GM20000 (cell line): ENCODE data around the gene KITLG.

Experiments
- DNase-seq: peaks from one replicate; pipeline ENCODE4 v3.0.0; 2012; ENCODE audit warnings: low spot score
- TF ChIP-seq, protein P1 (sequence below): IDR thresholded peaks from 2 replicates; pipeline ENCODE4 v1.5.1; 2012; ENCODE audit warnings: mild to moderate bottlenecking, control low read depth; ENCODE audit errors: extremely low read depth, missing control alignments

KITLG gene

DNA sequence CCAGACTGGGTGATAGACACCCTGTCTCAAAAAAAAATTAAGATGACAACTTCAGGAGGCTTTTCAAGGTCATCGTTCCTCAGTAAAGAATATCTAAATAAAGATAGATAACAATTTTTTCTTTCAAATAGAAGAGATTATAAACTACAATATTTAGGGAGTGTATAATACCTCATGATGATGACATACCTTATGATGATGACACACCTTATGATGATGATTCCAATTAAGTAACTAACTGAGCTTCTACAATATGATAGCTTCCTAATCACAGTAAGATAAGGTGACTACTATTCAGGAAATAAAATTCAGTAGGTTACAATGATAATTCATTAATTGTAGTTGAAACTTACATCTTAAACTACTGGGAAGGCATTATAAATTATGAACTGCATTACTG is 40.4 kb downstream of the KITLG start:
- no peak for DNase-seq
- TF ChIP-seq, protein P1, sequence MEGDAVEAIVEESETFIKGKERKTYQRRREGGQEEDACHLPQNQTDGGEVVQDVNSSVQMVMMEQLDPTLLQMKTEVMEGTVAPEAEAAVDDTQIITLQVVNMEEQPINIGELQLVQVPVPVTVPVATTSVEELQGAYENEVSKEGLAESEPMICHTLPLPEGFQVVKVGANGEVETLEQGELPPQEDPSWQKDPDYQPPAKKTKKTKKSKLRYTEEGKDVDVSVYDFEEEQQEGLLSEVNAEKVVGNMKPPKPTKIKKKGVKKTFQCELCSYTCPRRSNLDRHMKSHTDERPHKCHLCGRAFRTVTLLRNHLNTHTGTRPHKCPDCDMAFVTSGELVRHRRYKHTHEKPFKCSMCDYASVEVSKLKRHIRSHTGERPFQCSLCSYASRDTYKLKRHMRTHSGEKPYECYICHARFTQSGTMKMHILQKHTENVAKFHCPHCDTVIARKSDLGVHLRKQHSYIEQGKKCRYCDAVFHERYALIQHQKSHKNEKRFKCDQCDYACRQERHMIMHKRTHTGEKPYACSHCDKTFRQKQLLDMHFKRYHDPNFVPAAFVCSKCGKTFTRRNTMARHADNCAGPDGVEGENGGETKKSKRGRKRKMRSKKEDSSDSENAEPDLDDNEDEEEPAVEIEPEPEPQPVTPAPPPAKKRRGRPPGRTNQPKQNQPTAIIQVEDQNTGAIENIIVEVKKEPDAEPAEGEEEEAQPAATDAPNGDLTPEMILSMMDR: no peak

DNA sequence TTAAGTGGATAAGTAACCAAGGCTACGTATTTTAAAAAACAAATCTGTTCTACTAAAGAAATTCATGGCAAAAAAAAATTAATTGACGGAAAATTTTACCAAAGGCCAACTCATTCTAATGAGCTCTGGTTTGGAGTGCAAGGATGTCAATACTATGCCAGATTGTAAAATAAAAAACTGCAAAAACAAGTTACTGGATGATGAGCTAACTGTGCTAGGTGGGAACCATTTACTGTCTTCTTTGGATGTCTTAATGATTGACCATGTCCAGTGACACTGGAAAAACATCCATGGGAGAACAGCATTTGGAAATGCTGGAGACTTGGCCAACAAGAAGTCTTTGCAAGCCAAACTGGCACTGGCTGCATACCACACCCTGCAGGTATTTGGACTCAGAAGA is 41.6 kb downstream of the KITLG start:
- DNase-seq: no peak
- TF ChIP-seq, protein P1: no peak

DNA sequence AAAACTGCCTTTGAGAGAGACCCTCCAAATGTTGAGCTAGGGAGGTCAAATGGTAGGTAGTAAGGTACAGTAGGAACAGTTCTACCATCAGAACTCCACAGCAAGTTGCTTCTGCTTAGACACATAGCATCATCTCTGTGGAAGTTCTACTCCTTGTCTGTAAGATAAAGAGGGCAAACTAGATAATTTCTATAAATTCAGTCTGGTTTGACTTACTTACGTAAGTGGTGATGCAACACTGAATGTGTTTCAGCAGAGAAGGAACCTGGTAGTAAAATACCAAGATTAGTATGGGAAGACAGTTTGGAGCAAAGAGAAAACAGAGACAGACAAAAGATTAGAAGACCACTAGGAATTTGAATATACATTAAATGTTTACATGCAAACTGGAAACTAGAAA is 42.0 kb downstream of the KITLG start:
- TF ChIP-seq, protein P1: no peak
- DNase-seq: no peak

DNA sequence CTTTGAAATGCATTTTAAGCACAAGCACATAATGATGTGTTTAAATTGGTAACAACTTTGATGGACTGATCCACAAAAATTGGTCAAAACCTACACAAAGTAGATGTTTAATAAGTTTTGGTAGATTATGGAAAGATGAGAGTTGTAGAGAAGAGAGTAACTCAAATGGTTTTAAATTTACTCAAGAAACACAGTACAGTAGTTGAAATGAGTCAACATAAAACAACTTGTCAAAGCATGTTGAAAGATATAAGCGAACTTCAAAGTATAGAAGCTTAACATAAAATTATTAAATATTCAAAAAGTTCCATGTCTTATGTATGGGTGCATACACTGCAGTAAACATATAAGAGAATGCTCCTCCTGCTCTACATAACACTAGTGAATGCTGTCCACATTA is 49.4 kb downstream of the KITLG start:
- DNase-seq: no peak
- TF ChIP-seq, protein P1: no peak

DNA sequence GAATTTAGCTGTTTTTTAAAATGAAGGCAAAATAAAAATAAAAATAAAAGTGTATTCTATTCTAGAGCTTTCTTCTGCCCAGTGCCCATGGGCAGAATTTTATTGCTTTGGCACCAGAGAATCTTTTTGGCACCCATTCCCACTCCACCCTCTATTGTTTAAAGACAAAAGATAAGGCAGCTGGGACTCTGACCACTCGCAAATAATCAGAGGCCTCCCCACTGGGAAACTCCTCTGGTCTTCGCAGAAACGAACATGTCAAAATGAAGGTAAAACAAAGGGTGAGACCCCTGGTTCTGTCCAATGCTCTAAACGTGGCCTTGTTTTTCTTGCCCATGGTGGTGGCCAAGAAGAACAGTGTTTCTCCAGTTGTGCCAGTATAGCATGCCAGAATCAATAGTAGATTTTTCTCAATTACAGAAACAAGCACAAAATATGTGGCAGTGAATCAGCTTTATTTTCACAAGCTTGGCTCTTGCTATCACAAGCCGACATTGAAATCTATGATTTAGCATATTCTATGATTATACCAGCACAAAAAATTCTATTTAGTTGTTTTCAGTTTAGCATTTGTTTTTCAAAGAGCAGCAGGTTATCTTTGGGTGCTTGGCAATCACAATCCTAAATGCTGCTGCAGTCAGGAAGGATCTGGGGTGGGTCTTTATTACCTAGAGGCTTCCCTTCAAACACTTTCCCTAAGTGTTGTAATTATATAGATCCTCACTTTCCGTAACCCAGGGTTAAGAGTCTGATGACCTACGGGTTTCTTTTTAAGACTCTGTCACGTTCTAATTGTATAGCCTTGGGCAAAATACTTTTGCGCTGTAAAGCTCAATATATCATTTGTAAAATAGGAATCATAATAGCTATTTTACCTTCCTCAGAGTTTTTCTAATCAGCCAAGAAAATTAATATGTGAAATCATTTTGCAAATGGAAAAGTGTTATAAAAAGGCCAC is 50.5 kb downstream of the KITLG start:
- no peak for DNase-seq
- TF ChIP-seq, protein P1: no peak

DNA sequence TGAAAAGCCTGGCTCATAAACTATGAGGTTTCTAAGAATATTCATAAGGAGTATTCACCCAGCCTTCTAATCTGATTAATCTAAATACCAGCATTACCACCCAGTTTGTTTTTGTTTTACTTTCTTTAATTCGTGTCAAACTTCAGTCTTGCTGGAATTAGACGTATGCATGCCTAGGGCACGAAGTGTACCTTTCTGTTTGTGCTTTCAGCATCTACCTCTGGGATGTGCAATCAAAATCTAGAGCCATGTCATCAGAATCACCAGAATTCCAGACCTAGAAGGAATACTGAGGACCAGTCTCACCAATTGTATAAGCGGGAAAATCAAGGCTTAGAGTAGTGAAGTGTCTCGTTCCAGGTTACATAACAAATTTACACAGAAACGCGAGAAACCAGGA is 57.3 kb downstream of the KITLG start:
- TF ChIP-seq, protein P1: no peak
- no peak for DNase-seq

DNA sequence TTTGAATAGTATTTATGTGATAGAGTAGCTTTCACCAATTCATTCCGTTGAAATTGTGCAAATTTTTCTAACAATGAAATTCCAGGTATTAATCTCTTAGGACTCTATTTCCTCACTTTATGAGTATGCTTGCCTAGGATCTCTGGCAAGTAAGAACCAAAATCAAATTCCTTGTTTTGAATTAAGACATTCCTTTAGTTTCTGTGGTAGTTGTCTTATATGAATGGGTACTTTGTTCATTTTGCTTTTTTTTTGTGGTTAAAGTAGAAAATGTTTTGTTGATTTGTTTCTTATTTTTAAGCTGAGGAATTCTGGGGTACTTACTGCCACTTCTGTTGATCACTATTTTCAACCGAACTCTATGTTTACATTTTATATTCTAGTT is 59.8 kb downstream of the KITLG start:
- no peak for DNase-seq
- TF ChIP-seq, protein P1: no peak
